Measurements from ENCODE around the gene DUS1L. TPM values are rescaled to one million over a fixed set of nuclear protein-coding genes. Genes with fewer than 3 reads are reported as not detected.
A peak's percentile ranks its signal among the peaks of the same experiment; 100 is the strongest.

The DUS1L gene
- total and polyA plus RNA-seq, 9 donors, result 15.0 to 72.4 (median 62.5) TPM

- Histone ChIP-seq H3K27ac (no peak overlapping the region), H3K4me3 (peak overlapping the region; percentile 89), H3K9me3 (no peaks in the 10 kb centered on the region), H3K36me3 (no peaks in the 10 kb centered on the region), H3K4me1 (ENCODE audit: insufficient read depth) (peaks cover 8% of the 10 kb centered on the region), H3K27me3 (no peaks in the 10 kb centered on the region)
- intact Hi-C loops (cut with DNase I), result loop anchor here in 1 of 4 donors (10.0 kb wide), 1 partner anchor 301 kb away; no protein-coding TSS in a partner anchor
- TF ChIP-seq CTCF (IDR thresholded peaks at IDR 0.05) (no peak), POLR2A (IDR thresholded peaks at IDR 0.05) (no peak), EP300 (IDR thresholded peaks at IDR 0.05) (no peak)
- 5 to 9% (median 7%) methylated on average over 33 to 55 of the region's 55 CpGs for WGBS, 3 donors
- DNase-seq, result no peak
Measured at GRCh38 chr17:82023447-82024241, 42.0 kb downstream of the DUS1L start.

- no peaks in the 10 kb centered on the region for H3K27me3 ChIP-seq
- H3K36me3 ChIP-seq, result no peaks in the 10 kb centered on the region
- H3K4me3 ChIP-seq, result peak within 1 kb of the TSS; percentile 95
- TF ChIP-seq POLR2A (IDR thresholded peaks at IDR 0.05), result no peak
- TF ChIP-seq EP300 (IDR thresholded peaks at IDR 0.05), result no peak
- no peak for TF ChIP-seq CTCF (IDR thresholded peaks at IDR 0.05)
- WGBS, 3 donors, result 0 to 1% (median 1%) methylated on average over 24 to 42 of the region's 42 CpGs
- DNase-seq, result peak; percentile 99 to 100 (median 100)
- H3K9me3 ChIP-seq, result no peaks in the 10 kb centered on the region
- intact Hi-C loops (cut with DNase I), result loop anchor here in 1 of 4 donors (10.0 kb wide), 1 partner anchor 302 kb away; no protein-coding TSS in a partner anchor
- peak within 1 kb of the TSS; percentile 20 to 44 for H3K27ac ChIP-seq
- H3K4me1 ChIP-seq (ENCODE audit: insufficient read depth), result peaks cover 8% of the 10 kb centered on the region
Measured at GRCh38 chr17:82022981-82023446, 42.6 kb downstream of the DUS1L start, which contains the start of gene LRRC45. Gene LRRC45, plus strand, starts transcription at chr17:82023305. Its CDS starts 339 bp downstream, at chr17:82023644.

GRCh38 chr17:82022310-82022980 is 43.2 kb downstream of the DUS1L start, which contains the start of gene CENPX:
Gene CENPX, minus strand, starts transcription at chr17:82022878. Its CDS starts 17 bp downstream, at chr17:82022861.
- Histone ChIP-seq H3K4me1 (ENCODE audit: insufficient read depth) (peaks cover 8% of the 10 kb centered on the region), H3K9me3 (no peaks in the 10 kb centered on the region), H3K27me3 (no peaks in the 10 kb centered on the region), H3K27ac (peak within 1 kb of the TSS; percentile 20 to 44), H3K36me3 (no peaks in the 10 kb centered on the region), H3K4me3 (peak within 1 kb of the TSS; percentile 95)
- TF ChIP-seq POLR2A (IDR thresholded peaks at IDR 0.05), result peak; percentile 44
- TF ChIP-seq EP300 (IDR thresholded peaks at IDR 0.05), result no peak
- no peak for DNase-seq
- WGBS, 3 donors, result 0% methylated on average over 41 to 64 of the region's 64 CpGs
- intact Hi-C loops (cut with DNase I), result loop anchor here in 1 of 4 donors (10.0 kb wide), 1 partner anchor 302 kb away; no protein-coding TSS in a partner anchor

GRCh38 chr17:82021900-82022309 is 43.7 kb downstream of the DUS1L start:
- H3K4me1 ChIP-seq (ENCODE audit: insufficient read depth), result peaks cover 8% of the 10 kb centered on the region
- WGBS, 3 donors, result 3 to 9% (median 6%) methylated on average over 9 to 10 of the region's 10 CpGs
- H3K27ac ChIP-seq, result peak overlapping the region in 1 of 2 donors; percentile 20
- H3K4me3 ChIP-seq, result peak overlapping the region; percentile 95
- TF ChIP-seq POLR2A (IDR thresholded peaks at IDR 0.05) (no peak), CTCF (IDR thresholded peaks at IDR 0.05) (no peak), EP300 (IDR thresholded peaks at IDR 0.05) (no peak)
- no peak for DNase-seq
- no peaks in the 10 kb centered on the region for H3K36me3 ChIP-seq
- no peaks in the 10 kb centered on the region for H3K27me3 ChIP-seq
- no peaks in the 10 kb centered on the region for H3K9me3 ChIP-seq
- intact Hi-C loops (cut with DNase I), result loop anchor here in 2 of 4 donors (2.0 to 10.0 kb wide), 2 partner anchors 63 to 303 kb away; no protein-coding TSS in a partner anchor
